Neuronal stem cell (in vitro differentiated cells): Measurements from ENCODE around the gene GRID1.

ENCODE experiments used
- DNase-seq: peaks from one replicate; pipeline ENCODE4 v3.0.0-alpha.2; 2013; ENCODE audit warnings: low spot score
- H2AFZ ChIP-seq: one replicate; pipeline ENCODE4 v1.6.1; 2013; ENCODE audit warnings: mild to moderate bottlenecking, low read length, inconsistent platforms
- H2AK5ac ChIP-seq: 2 replicates; pipeline ENCODE4 v1.6.1; 2013; ENCODE audit warnings: low read depth, mild to moderate bottlenecking, inconsistent platforms, low read length, moderate library complexity, mixed read lengths
- H2BK120ac ChIP-seq: 2 replicates; pipeline ENCODE4 v1.6.1; 2013; ENCODE audit warnings: low read depth, mild to moderate bottlenecking, inconsistent platforms, low read length, moderate library complexity, mixed read lengths
- H2BK12ac ChIP-seq: one replicate; pipeline ENCODE4 v1.6.1; 2013; ENCODE audit warnings: low read length, inconsistent platforms
- H2BK15ac ChIP-seq: 2 replicates; pipeline ENCODE4 v1.6.1; 2013; ENCODE audit warnings: mild to moderate bottlenecking, low read length, inconsistent platforms, mixed read lengths
- H2BK5ac ChIP-seq: one replicate; pipeline ENCODE4 v1.6.1; 2013; ENCODE audit warnings: inconsistent platforms, mild to moderate bottlenecking, low read length, moderate library complexity
- H3K14ac ChIP-seq: one replicate; pipeline ENCODE4 v1.6.1; 2013; ENCODE audit warnings: low read length, inconsistent platforms
- H3K18ac ChIP-seq: 2 replicates; pipeline ENCODE4 v1.6.1; 2013; ENCODE audit warnings: low read length, inconsistent platforms
- H3K23ac ChIP-seq: 2 replicates; pipeline ENCODE4 v1.6.1; 2013; ENCODE audit warnings: low read depth, mild to moderate bottlenecking, mixed read lengths, low read length, inconsistent platforms; ENCODE audit not compliant: poor library complexity
- H3K27ac ChIP-seq: replicated peaks from 3 replicates; pipeline ENCODE4 v1.5.1; 2013; ENCODE audit warnings: low read length, inconsistent platforms
- H3K27me3 ChIP-seq, 3 experiments: 2 replicates each; pipeline ENCODE4 v1.6.1; 2013; ENCODE audit warnings: low read length in 3 of 3, mild to moderate bottlenecking in 2 of 3, inconsistent platforms in 1 of 3, low read depth in 1 of 3, mixed read lengths in 1 of 3, moderate library complexity in 1 of 3; ENCODE audit not compliant: control insufficient read depth in 3 of 3, insufficient read depth in 3 of 3
- H3K36me3 ChIP-seq, 2 donors: replicated peaks in 1 of 2; 2 replicates each; pipeline ENCODE4 v1.6.1; 2013; ENCODE audit warnings: low read length in 2 of 2; ENCODE audit not compliant: control insufficient read depth in 2 of 2, insufficient read depth in 2 of 2
- H3K4ac ChIP-seq: 2 replicates; pipeline ENCODE4 v1.6.1; 2013; ENCODE audit warnings: inconsistent platforms, mild to moderate bottlenecking, low read length, moderate library complexity
- H3K4me1 ChIP-seq, 2 donors: 1 replicate in 1 of 2; 2 replicates in 1 of 2; pipeline ENCODE4 v1.6.1; 2013; ENCODE audit warnings: low read length in 2 of 2, low read depth in 1 of 2; ENCODE audit not compliant: control insufficient read depth in 2 of 2, insufficient read depth in 1 of 2
- H3K4me2 ChIP-seq: one replicate; pipeline ENCODE4 v1.6.1; 2013; ENCODE audit warnings: mild to moderate bottlenecking, low read length, inconsistent platforms; ENCODE audit not compliant: insufficient read depth, poor library complexity, severe bottlenecking
- H3K4me3 ChIP-seq, 2 donors: 2 replicates each; pipeline ENCODE4 v1.5.1; 2013; ENCODE audit warnings: low read length in 2 of 2, mild to moderate bottlenecking in 2 of 2, inconsistent platforms in 1 of 2, moderate library complexity in 1 of 2
- H3K79me1 ChIP-seq: one replicate; pipeline ENCODE4 v1.6.1; 2013; ENCODE audit warnings: low read depth, mild to moderate bottlenecking, inconsistent platforms, low read length, moderate library complexity
- H3K9ac ChIP-seq: one replicate; pipeline ENCODE4 v1.6.1; 2013; ENCODE audit warnings: mild to moderate bottlenecking, low read depth, low read length, inconsistent platforms; ENCODE audit not compliant: poor library complexity
- H3K9me3 ChIP-seq, 2 donors: replicated peaks in 1 of 2; 2 replicates each; pipeline versions ENCODE3 to v1.6.1; 2013; ENCODE audit warnings: low read length in 2 of 2, mild to moderate bottlenecking in 2 of 2, inconsistent platforms in 1 of 2, low read depth in 1 of 2, mixed read lengths in 1 of 2, moderate library complexity in 1 of 2; ENCODE audit not compliant: control insufficient read depth in 2 of 2, insufficient read depth in 1 of 2
- H4K8ac ChIP-seq: one replicate; pipeline ENCODE4 v1.6.1; 2013; ENCODE audit warnings: low read depth, mild to moderate bottlenecking, inconsistent platforms, low read length, moderate library complexity
- H4K91ac ChIP-seq: one replicate; pipeline ENCODE4 v1.6.1; 2013; ENCODE audit warnings: low read length, low read depth, mild to moderate bottlenecking, inconsistent platforms; ENCODE audit not compliant: poor library complexity
- whole genome bisulfite sequencing, 2 donors: extraction: QIAGEN DNeasy Blood & Tissue Kit; methylation state at CpG; one replicate each; pipeline ENCODE4 v1.1.7; 2013; ENCODE audit warnings: missing lambda C conversion rate in 2 of 2, mixed read lengths in 1 of 2; ENCODE audit not compliant: insufficient read length in 2 of 2, insufficient replicate concordance in 1 of 2; ENCODE audit errors: extremely low coverage in 2 of 2; 5-methylcytosine and 5-hydroxymethylcytosine counted together

GRID1 gene

DNA sequence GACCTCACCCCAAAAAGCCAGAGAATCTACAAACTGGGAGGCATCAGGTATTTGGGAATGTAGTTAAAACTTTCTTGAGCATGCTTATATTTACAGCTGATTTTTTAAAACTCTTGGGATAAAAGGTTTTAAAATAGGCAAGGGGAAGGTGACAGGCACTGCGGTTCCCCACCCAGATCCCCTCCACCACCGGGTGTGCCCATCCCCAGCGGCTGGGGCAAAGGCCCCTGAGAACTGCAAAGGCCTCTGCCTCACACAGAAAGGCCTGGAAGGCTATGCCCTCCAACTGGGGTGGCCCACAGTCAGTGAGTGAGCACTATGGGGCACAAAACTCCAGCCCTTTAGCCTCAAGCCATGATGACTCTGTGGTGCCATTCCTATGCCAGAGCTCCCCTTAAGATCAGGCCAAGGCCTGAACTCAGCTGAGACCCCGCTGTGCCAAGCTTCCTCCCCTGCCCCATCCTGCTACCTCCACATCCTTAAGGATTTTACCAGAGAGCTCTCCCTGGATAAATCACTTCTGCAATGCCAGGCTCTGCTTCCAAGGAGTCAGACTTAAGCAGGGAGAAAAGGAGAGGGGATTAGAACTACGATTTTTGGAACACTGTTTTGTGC lies 299.1 kb downstream of the GRID1 start:
- no peak overlapping the region for H4K91ac ChIP-seq
- no peak overlapping the region for H2AK5ac ChIP-seq
- no peaks in the 10 kb centered on the region for H3K79me1 ChIP-seq
- DNase-seq = no peak
- no peak overlapping the region for H3K18ac ChIP-seq
- H3K14ac ChIP-seq = no peak overlapping the region
- H3K36me3 ChIP-seq = no peaks in the 10 kb centered on the region
- no peak overlapping the region for H3K4me2 ChIP-seq
- H2BK5ac ChIP-seq = no peak overlapping the region
- no peak overlapping the region for H3K4me3 ChIP-seq
- no peak overlapping the region for H2BK120ac ChIP-seq
- H3K4ac ChIP-seq = no peak overlapping the region
- no peaks in the 10 kb centered on the region for H3K27me3 ChIP-seq
- no peak overlapping the region for H3K9ac ChIP-seq
- H2BK15ac ChIP-seq = no peak overlapping the region
- H2BK12ac ChIP-seq = no peak overlapping the region
- H3K23ac ChIP-seq = no peak overlapping the region
- H3K4me1 ChIP-seq = peaks cover 0 to 22% of the 10 kb centered on the region in 2 donors
- no peaks in the 10 kb centered on the region for H3K9me3 ChIP-seq
- H4K8ac ChIP-seq = no peak overlapping the region
- H3K27ac ChIP-seq = no peak overlapping the region
- H2AFZ ChIP-seq = no peak overlapping the region
- WGBS, 2 donors = no CpG with 5 or more reads among the region's 5 CpGs

DNA sequence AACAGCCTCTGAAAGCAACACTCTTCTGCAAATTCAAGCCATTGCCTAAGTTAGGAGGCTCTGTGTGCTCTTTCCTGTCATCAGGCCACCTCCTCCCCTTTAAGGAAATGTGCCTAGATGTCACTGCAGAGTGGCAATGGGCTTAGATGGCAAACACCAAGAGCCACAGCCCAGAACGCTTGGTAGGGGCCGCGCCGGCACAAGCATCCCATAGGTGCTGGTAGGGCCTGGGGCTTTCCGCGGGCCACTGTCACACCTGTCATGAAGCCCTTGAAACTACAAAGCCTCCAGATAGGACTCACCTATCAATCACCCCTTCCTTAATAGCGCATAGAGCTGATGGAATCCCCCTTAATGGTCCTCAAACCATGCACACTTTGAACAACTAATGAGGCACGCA lies 299.9 kb downstream of the GRID1 start:
- Histone ChIP-seq H3K79me1 (no peaks in the 10 kb centered on the region), H3K4me1 (peaks cover 0 to 22% of the 10 kb centered on the region in 2 donors), H4K91ac (no peak overlapping the region), H2BK15ac (no peak overlapping the region), H3K4ac (no peak overlapping the region), H2BK12ac (no peak overlapping the region), H2AK5ac (peak overlapping the region; percentile 3), H2BK120ac (peak overlapping the region; percentile 62), H4K8ac (no peak overlapping the region), H3K9me3 (no peaks in the 10 kb centered on the region), H3K27ac (no peak overlapping the region), H3K27me3 (no peaks in the 10 kb centered on the region), H3K23ac (no peak overlapping the region), H3K18ac (no peak overlapping the region), H2AFZ (no peak overlapping the region), H3K14ac (no peak overlapping the region), H3K36me3 (no peaks in the 10 kb centered on the region), H3K9ac (no peak overlapping the region), H3K4me2 (no peak overlapping the region), H3K4me3 (no peak overlapping the region), H2BK5ac (no peak overlapping the region)
- no CpG with 5 or more reads among the region's 8 CpGs for WGBS, 2 donors
- DNase-seq = no peak

- no peaks in the 10 kb centered on the region for H3K36me3 ChIP-seq
- WGBS, 2 donors = no CpG with 5 or more reads among the region's 6 CpGs
- H3K4me3 ChIP-seq = no peak overlapping the region
- H3K23ac ChIP-seq = no peak overlapping the region
- H4K91ac ChIP-seq = no peak overlapping the region
- no peak overlapping the region for H4K8ac ChIP-seq
- H2BK15ac ChIP-seq = no peak overlapping the region
- no peak overlapping the region for H3K9ac ChIP-seq
- H3K9me3 ChIP-seq = no peaks in the 10 kb centered on the region
- no peak overlapping the region for H2AFZ ChIP-seq
- H2BK120ac ChIP-seq = no peak overlapping the region
- peaks cover 0 to 22% of the 10 kb centered on the region in 2 donors for H3K4me1 ChIP-seq
- H3K18ac ChIP-seq = no peak overlapping the region
- no peak overlapping the region for H3K14ac ChIP-seq
- H3K27ac ChIP-seq = no peak overlapping the region
- H2BK12ac ChIP-seq = no peak overlapping the region
- no peak overlapping the region for H3K4me2 ChIP-seq
- no peak overlapping the region for H2BK5ac ChIP-seq
- H3K27me3 ChIP-seq = no peaks in the 10 kb centered on the region
- H3K79me1 ChIP-seq = no peaks in the 10 kb centered on the region
- H2AK5ac ChIP-seq = no peak overlapping the region
- peak; percentile 8 for DNase-seq
- H3K4ac ChIP-seq = no peak overlapping the region
Observed at GRCh38 chr10:86065711-86066251, 300.8 kb downstream of the GRID1 start.

- Histone ChIP-seq H3K18ac (peak overlapping the region; percentile 82), H4K91ac (no peak overlapping the region), H2BK5ac (no peak overlapping the region), H3K4me2 (no peak overlapping the region), H3K4ac (no peak overlapping the region), H3K4me3 (no peak overlapping the region), H3K36me3 (no peaks in the 10 kb centered on the region), H3K9ac (no peak overlapping the region), H3K27me3 (no peaks in the 10 kb centered on the region), H2BK12ac (no peak overlapping the region), H3K4me1 (peaks cover 0 to 22% of the 10 kb centered on the region in 2 donors), H3K27ac (no peak overlapping the region), H3K79me1 (no peaks in the 10 kb centered on the region), H2BK15ac (no peak overlapping the region), H2AFZ (no peak overlapping the region), H4K8ac (no peak overlapping the region), H2BK120ac (no peak overlapping the region), H3K23ac (no peak overlapping the region), H3K9me3 (no peaks in the 10 kb centered on the region), H3K14ac (no peak overlapping the region), H2AK5ac (no peak overlapping the region)
- no CpG with 5 or more reads among the region's 5 CpGs for WGBS, 2 donors
- DNase-seq = no peak
Observed at GRCh38 chr10:86064931-86065662, 301.5 kb downstream of the GRID1 start.
